ENCODE data around the gene NFILZ.

Gene NFILZ

DNA sequence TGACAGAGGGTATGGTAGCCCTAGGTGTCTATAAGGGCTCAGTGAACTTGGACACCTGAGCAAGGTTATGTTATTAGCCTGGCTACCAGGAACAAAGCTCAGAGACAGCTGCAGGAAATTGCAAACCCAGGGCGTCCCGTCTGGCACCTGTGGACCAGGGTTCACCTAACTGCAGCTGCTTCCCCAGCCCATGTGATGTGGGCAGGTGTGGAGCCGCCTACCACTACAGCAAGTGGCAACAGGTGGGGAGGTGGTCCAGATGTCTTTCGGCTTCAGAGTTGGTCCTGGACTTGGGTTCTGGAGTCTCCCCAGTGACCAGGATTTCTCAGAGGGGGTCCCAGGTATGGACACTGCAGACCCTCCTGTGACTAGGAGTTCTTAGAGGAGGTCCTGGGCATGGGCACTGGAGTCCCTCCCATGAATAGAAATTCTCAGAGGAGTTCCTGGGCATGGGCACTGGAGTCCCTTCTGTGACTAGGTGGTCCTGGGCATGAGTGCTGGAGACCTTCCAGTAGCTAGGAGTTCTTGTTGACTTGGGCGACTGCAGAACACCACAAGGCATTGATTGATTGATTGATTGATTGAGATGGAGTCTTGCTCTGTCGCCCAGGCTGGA lies 43.0 kb downstream of the NFILZ start:
- H3K27ac Mint-ChIP-seq = no peak overlapping the region
- peaks cover 0 to 5% of the 10 kb centered on the region in 2 donors for H3K27me3 Mint-ChIP-seq
- DNase-seq = no peak
- peaks cover 9 to 16% of the 10 kb centered on the region in 2 donors for H3K4me1 Mint-ChIP-seq
- H3K36me3 Mint-ChIP-seq = peaks cover 0 to 2% of the 10 kb centered on the region in 2 donors
- no peak for ATAC-seq (replicated peaks)
- H3K9me3 Mint-ChIP-seq = peaks cover 5 to 10% of the 10 kb centered on the region in 2 donors
- no peak overlapping the region for H3K4me3 Mint-ChIP-seq

DNA sequence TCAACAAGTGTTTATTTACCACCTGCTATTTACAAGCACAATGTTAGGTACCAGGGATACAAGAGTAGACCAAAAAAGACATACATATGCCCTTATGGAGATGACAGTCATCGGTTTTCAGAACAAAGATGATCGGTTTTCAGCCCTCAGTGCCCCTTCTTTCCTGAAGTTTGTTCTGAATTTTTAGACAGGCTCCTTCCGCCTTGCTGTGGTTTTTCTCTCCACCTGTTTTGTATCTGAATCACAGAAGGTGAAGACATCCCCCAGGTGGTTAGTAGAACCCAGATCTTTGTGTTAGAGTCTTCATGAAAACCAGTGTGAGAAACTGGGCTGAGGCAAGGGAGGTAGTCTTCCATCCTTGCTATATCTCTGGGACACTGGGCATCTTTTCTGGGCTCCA lies 44.6 kb downstream of the NFILZ start:
- Mint-ChIP-seq H3K27me3 (peaks cover 0 to 5% of the 10 kb centered on the region in 2 donors), H3K27ac (no peak overlapping the region), H3K9me3 (peaks cover 6 to 11% of the 10 kb centered on the region in 2 donors)

DNA sequence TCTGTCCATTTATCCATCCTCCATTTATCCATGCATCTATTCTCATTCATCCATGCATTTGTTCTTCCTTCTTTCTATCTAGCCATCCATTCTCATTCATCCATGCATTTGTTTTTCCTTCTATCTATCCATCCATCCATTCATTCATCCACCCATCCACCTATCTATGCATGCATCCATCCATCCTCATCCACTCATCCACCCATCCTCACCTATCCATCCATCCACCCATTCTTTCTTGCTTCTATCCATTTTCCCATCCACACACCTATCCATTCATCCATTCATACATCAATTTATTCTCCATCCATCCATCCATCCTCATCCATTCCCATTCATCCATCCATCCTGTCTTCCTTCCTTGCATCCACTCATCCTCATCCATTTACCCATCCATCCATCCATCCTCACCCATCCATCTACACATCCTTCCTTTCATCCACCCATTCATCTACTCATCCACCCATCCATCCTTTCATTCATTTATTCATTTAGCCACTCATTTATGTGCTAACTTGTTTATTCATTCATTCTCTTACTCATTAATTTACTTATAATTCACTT lies 47.9 kb downstream of the NFILZ start:
- no peak overlapping the region for H3K4me3 Mint-ChIP-seq
- peaks cover 0 to 2% of the 10 kb centered on the region in 2 donors for H3K36me3 Mint-ChIP-seq
- H3K9me3 Mint-ChIP-seq = peaks cover 11 to 14% of the 10 kb centered on the region in 2 donors
- peaks cover 15% of the 10 kb centered on the region in 2 donors for H3K27me3 Mint-ChIP-seq
- DNase-seq = no peak
- H3K27ac Mint-ChIP-seq = no peak overlapping the region
- peaks cover 0 to 3% of the 10 kb centered on the region in 2 donors for H3K4me1 Mint-ChIP-seq
- no peak for ATAC-seq (replicated peaks)

More for the DNA sequence above, 44.6 kb downstream of the NFILZ start:
- no peak for ATAC-seq (replicated peaks)
- Mint-ChIP-seq H3K4me3 (no peak overlapping the region), H3K4me1 (peaks cover 8 to 11% of the 10 kb centered on the region in 2 donors), H3K36me3 (peaks cover 0 to 2% of the 10 kb centered on the region in 2 donors)
- DNase-seq = no peak
